Upper lobe of left lung (tissue), 6 donors: ENCODE data around the gene DDX39A. TPM values are rescaled to one million over a fixed set of nuclear protein-coding genes. Genes with fewer than 3 reads are reported as not detected.

Source experiments
- ATAC-seq, 2 donors: fragments of 200-7000 bp; cut with Tn5 transposase; one replicate each; pipeline ENCODE4 v1.9.1; 2022; ENCODE audit warnings: mild to moderate bottlenecking in 2 of 2, moderate library complexity in 2 of 2; ENCODE audit not compliant: low FRiP score in 2 of 2
- DNase-seq, 2 donors: peaks; one replicate each; pipeline ENCODE4 v3.0.0-alpha.2; 2019 to 2020
- H3K27ac ChIP-seq, 4 donors: fragments of 200-600 bp; sonication (generic); one replicate each; pipeline ENCODE4 v1.5.1; 2016 to 2019
- H3K27me3 ChIP-seq, 4 donors: fragments of 200-600 bp; sonication (generic); one replicate each; pipeline ENCODE4 v1.5.1; 2017 to 2019
- H3K36me3 ChIP-seq, 4 donors: fragments of 200-600 bp; sonication (generic); one replicate each; pipeline ENCODE4 v1.5.1; 2016 to 2019
- H3K4me1 ChIP-seq, 4 donors: fragments of 200-600 bp; sonication (generic); one replicate each; pipeline ENCODE4 v1.5.1; 2018 to 2019
- H3K4me3 ChIP-seq, 4 donors: fragments of 200-600 bp; sonication (generic); one replicate each; pipeline ENCODE4 v1.5.1; 2017 to 2019; ENCODE audit warnings: mild to moderate bottlenecking in 2 of 4, moderate library complexity in 1 of 4
- H3K9me3 ChIP-seq, 4 donors: fragments of 200-600 bp; sonication (generic); one replicate each; pipeline ENCODE4 v1.5.1; 2018 to 2019
- EP300 ChIP-seq, 4 donors: sonication (generic); formaldehyde crosslinking; IDR thresholded peaks; one replicate each; pipeline ENCODE4 v1.5.1; 2017; ENCODE audit warnings: antibody characterized with exemption in 4 of 4, control low read depth in 2 of 4
- POLR2A ChIP-seq, 4 donors: fragments of 450-650 bp; IDR thresholded peaks; one replicate each; pipeline ENCODE4 v1.5.1; 2016 to 2017; ENCODE audit warnings: antibody characterized with exemption in 4 of 4, mild to moderate bottlenecking in 2 of 4
- POLR2AphosphoS5 ChIP-seq, 2 donors: sonication (generic); formaldehyde crosslinking; IDR thresholded peaks; one replicate each; pipeline ENCODE4 v1.5.1; 2017; ENCODE audit warnings: antibody characterized with exemption in 2 of 2
- WGBS, 2 donors: methylation state at CpG; one replicate each; pipeline ENCODE4 v1.1.5; 2017 to 2018; 5-methylcytosine and 5-hydroxymethylcytosine counted together
- total RNA-seq, 6 donors: library from RNA; depleted of rRNA in 4 of 6; stranded (reverse); fragments of >200 nt in 4 of 6; gene quantifications; one replicate each; pipeline versions ENCODE4 v1.1.0 to v1.2.1, GENCODE V29; 2016 to 2021
- TF ChIP-seq, protein P1 (sequence below), 6 experiments: fragments of 450-650 bp in 4 of 6; fragments of 200-600 bp in 2 of 6; sonication (generic) in 2 of 6; IDR thresholded peaks; one replicate each; pipeline ENCODE4 v1.5.1; 2016 to 2019; ENCODE audit warnings: antibody characterized with exemption in 6 of 6
- donor health status: DM: no; HTN: no; CAD: no; lungs with moderate emphysema.
- donor health status: DM: no; HTN: yes; CAD: no; lungs with severe emphysema.

The DDX39A gene
- total RNA-seq, 6 donors from 2014 or later = 47.6 to 189 (median 86.0) TPM

DNA sequence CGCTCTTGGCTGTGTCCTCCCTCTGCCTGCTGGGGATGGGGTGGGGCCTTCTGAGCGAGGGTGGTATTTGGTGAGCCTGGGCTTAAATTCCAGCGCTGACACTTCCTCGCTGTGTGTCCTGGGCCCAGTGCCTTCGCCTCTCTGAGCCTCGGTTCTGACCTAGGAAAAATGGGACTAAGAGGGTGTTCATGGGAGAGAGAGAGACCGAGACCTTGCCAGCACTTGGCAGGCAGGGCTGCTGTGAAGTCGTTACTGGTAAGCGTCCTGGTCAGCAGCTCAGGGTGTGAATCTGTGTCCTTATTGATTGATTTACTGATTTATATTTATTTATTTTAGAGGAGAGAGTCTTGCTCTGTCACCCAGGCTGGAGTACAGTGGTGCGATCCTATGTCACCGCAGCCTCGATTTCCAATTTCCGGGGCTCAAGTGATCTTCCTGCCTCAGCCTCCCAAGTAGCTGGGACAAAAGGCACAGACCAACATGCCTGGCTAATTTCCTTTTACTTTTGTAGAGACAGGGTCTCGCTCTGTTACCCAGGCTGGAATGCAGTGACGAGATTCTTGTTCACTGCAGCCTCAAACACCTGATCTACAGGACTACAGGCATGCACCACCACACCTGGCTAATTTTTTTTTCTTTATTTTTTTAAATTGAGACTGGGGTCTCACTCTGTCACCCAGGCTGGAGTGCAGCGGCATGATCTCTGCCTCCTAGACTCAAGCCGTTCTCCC lies 16.3 kb upstream of the DDX39A start:
- ATAC-seq (no peak), DNase-seq (no peak)
- H3K9me3 ChIP-seq = no peaks in the 10 kb centered on the region
- WGBS, 2 donors = 64 to 83% methylated on average over 16 to 17 of the region's 17 CpGs
- TF ChIP-seq POLR2AphosphoS5 (IDR thresholded peaks at IDR 0.05) (no peak), EP300 (IDR thresholded peaks at IDR 0.05) (no peak), POLR2A (IDR thresholded peaks at IDR 0.05) (no peak)
- TF ChIP-seq, protein P1, sequence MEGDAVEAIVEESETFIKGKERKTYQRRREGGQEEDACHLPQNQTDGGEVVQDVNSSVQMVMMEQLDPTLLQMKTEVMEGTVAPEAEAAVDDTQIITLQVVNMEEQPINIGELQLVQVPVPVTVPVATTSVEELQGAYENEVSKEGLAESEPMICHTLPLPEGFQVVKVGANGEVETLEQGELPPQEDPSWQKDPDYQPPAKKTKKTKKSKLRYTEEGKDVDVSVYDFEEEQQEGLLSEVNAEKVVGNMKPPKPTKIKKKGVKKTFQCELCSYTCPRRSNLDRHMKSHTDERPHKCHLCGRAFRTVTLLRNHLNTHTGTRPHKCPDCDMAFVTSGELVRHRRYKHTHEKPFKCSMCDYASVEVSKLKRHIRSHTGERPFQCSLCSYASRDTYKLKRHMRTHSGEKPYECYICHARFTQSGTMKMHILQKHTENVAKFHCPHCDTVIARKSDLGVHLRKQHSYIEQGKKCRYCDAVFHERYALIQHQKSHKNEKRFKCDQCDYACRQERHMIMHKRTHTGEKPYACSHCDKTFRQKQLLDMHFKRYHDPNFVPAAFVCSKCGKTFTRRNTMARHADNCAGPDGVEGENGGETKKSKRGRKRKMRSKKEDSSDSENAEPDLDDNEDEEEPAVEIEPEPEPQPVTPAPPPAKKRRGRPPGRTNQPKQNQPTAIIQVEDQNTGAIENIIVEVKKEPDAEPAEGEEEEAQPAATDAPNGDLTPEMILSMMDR (IDR thresholded peaks at IDR 0.05) = no peak
- H3K4me1 ChIP-seq = peaks cover 62 to 79% (median 71%) of the 10 kb centered on the region in 4 donors
- H3K27ac ChIP-seq = peak overlapping the region; percentile 85 to 93 (median 91)
- peak overlapping the region in 3 of 4 donors; percentile 80 to 96 (median 96) for H3K4me3 ChIP-seq
- H3K27me3 ChIP-seq = no peaks in the 10 kb centered on the region
- H3K36me3 ChIP-seq = peaks cover 0 to 14% (median 2%) of the 10 kb centered on the region in 4 donors

DNA sequence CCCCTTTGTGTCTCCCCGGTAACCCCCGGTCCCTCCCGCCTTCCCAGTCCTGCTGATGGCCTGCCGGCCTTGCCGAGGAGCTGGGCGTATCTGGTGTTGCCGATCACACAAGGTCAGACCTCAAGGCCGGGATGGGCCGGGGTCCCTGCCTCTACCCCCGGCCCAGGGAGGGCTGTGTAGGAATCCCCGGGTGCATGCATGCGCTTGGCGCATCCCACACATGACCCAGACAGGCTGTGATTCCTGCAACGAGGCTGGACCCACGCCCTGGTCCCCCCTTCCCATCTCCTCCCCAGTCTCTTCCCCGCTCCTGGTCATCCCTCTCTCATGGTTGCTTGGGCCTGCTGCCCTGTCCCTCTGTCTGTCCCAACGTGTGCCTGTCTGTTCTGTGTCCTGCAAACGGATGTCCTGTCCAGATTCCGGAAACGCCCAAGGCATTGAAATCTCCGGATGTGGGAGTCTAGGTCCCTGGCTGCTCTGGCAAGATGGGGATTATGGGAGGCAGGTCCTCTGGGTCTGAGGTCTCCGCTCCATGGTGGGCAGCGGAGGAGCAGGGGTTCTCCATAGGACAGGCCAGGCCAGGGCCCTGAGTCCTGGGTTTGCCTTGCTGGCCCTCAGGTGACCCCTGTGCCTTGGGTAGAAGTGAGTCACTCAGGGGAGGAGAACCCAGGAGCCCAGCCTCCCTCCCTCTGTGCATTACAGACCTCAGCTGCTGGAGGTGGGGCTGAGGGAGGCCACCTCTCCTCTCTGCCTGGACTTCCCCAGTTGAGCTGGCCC lies 15.6 kb upstream of the DDX39A start:
- H3K27me3 ChIP-seq = no peaks in the 10 kb centered on the region
- H3K27ac ChIP-seq = peak overlapping the region; percentile 85 to 93 (median 91)
- DNase-seq (peak in 1 of 2 donors; percentile 78), ATAC-seq (peak; percentile 78 to 83)
- H3K4me3 ChIP-seq = peak overlapping the region; percentile 80 to 96 (median 95)
- H3K36me3 ChIP-seq = peaks cover 0 to 14% (median 2%) of the 10 kb centered on the region in 4 donors
- TF ChIP-seq EP300 (IDR thresholded peaks at IDR 0.05) (peak in 2 of 4 donors; percentile 62 to 83), POLR2A (IDR thresholded peaks at IDR 0.05) (peak in 1 of 4 donors; percentile 33), POLR2AphosphoS5 (IDR thresholded peaks at IDR 0.05) (peak; percentile 71 to 79)
- TF ChIP-seq, protein P1 (IDR thresholded peaks at IDR 0.05) = no peak
- WGBS, 2 donors = 52 to 63% methylated on average over 16 to 18 of the region's 23 CpGs
- no peaks in the 10 kb centered on the region for H3K9me3 ChIP-seq
- H3K4me1 ChIP-seq = peaks cover 54 to 72% (median 64%) of the 10 kb centered on the region in 4 donors

DNA sequence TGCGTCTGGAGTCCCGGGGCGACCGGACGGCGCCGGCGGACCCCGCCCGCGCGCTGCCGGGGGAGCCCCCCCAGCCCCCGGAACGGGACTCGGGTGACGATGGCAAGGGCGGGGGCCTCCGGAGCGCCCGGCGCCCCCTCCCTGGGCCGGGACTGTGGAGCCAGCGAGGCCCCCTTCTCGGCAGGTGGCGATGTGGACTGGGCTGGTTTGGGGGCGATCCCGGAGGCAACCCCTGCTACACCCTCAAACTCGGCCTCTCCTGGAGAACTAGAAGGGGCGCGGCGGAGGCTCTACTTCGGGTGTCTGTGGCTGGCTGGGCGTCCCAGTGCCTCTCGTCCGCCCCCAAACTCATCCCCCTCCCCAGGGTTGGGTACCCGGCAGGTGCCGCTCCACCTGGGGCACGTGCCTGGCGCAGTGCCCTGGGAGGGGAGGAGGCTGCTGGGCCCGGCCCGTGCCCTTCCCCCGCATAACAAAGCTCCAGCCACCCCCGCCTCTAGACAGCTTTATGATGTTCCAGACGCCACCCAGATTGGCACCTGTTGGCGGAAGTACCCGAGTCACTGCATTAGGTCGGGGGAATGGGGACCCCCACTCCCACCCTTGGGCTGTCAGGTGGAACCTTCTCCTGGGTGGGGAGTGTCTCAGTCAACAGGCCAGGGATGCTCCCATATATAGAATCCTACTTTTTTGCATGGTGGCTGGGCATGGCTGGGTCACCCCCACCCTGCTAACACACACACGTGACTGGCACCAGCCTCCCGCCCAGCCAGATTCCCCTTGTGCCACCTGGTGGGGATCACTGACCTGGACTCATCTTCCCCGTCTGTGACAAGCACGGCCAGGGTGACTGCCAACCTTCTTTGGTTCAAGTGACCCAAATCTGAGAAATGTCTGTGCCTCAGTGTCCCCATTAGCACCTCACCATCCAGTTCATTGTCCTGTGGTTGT lies 14.7 kb upstream of the DDX39A start:
- Histone ChIP-seq H3K9me3 (no peaks in the 10 kb centered on the region), H3K27me3 (no peaks in the 10 kb centered on the region), H3K36me3 (peaks cover 0 to 14% (median 2%) of the 10 kb centered on the region in 4 donors), H3K4me1 (peaks cover 45 to 63% (median 55%) of the 10 kb centered on the region in 4 donors), H3K4me3 (peak overlapping the region; percentile 80 to 96 (median 95)), H3K27ac (peak overlapping the region; percentile 85 to 93 (median 91))
- TF ChIP-seq POLR2AphosphoS5 (IDR thresholded peaks at IDR 0.05) = no peak
- TF ChIP-seq EP300 (IDR thresholded peaks at IDR 0.05) = no peak
- TF ChIP-seq, protein P1 (IDR thresholded peaks at IDR 0.05) = no peak
- no peak for TF ChIP-seq POLR2A (IDR thresholded peaks at IDR 0.05)
- peak; percentile 49 to 86 for DNase-seq
- WGBS, 2 donors = 4% methylated on average over 37 of the region's 52 CpGs; no CpG with 5 or more reads in 1 of the 2 donors
- peak; percentile 35 to 41 for ATAC-seq

DNA sequence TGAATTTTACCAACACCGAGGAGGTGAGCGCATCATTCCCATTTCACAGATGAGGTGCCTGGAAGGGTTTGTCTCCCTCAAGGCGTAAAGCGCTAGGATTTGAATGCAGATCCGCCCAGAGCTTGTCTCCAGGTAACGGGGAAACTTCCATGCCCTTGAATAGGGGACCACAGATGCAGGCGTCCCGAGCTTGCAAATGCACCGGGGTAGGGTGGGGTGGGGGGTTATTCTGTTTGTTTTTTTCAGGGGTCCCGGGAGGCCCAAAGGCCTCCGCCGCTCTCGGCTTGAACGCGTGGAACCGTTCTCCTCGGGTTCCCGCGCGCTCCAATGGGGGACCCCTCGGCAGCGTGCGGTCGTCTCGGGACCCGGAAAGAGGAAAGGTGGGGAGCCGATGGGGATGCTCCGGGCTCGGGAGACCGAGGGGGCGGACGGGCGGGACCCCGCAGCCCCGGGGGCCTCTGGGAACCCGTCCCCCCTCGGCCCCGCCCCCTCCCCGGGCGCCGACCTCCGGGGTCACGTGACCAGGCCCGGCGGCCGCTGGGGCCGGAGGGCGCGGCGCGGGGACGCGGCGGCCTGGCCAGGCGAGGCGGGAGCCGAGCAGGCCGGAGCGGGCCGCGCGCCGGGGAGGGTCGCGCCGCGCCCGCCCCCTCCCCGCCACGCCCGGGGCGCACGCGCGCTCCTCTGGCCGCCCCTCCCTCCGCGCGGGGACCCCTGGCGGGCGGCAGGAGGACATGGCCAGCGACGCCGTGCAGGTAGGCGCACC lies 13.8 kb upstream of the DDX39A start, which contains the start of gene PKN1:
TSS of gene PKN1 (plus strand) at position 516 of the 763 bp plus-strand sequence. CDS start at position 732, 216 bp downstream.
- H3K27me3 ChIP-seq = no peaks in the 10 kb centered on the region
- H3K27ac ChIP-seq = peak within 1 kb of the TSS; percentile 85 to 93 (median 91)
- peak within 1 kb of the TSS; percentile 80 to 96 (median 95) for H3K4me3 ChIP-seq
- TF ChIP-seq POLR2A (IDR thresholded peaks at IDR 0.05) (no peak), POLR2AphosphoS5 (IDR thresholded peaks at IDR 0.05) (peak in 1 of 2 donors; percentile 5)
- TF ChIP-seq, protein P1 (IDR thresholded peaks at IDR 0.05) = peak in 1 of 6 experiments; percentile 35
- ATAC-seq = peak in 1 of 2 donors; percentile 77
- H3K9me3 ChIP-seq = no peaks in the 10 kb centered on the region
- WGBS, 2 donors = 0 to 3% methylated on average over 1 to 36 of the region's 85 CpGs
- H3K4me1 ChIP-seq = peaks cover 36 to 54% (median 48%) of the 10 kb centered on the region in 4 donors
- H3K36me3 ChIP-seq = peaks cover 0 to 14% (median 2%) of the 10 kb centered on the region in 4 donors
- peak; percentile 58 to 95 for DNase-seq
